Stimulated activated CD8-positive, alpha-beta memory T cell treated with anti-CD3 and anti-CD28 coated beads, Interleukin-4, amount 100 ng/mL, for 1 hour (primary cell): ENCODE measurements around the gene EPHA3.

ENCODE experiments used
- DNase-seq, 2 donors: peaks; one replicate each; pipeline ENCODE4 v3.0.0-alpha.2; 2020; ENCODE audit warnings: low read depth in 2 of 2, low spot score in 1 of 2

Gene EPHA3

GRCh38 chr3:89145995-89146394 is 38.6 kb downstream of the EPHA3 start:
- DNase-seq: no peak

- no peak for DNase-seq
Observed at GRCh38 chr3:89154416-89154815, 47.0 kb downstream of the EPHA3 start.

GRCh38 chr3:89155811-89156210 is 48.4 kb downstream of the EPHA3 start:
- DNase-seq: no peak

- no peak for DNase-seq
Observed at GRCh38 chr3:89157575-89157974, 50.2 kb downstream of the EPHA3 start.

- DNase-seq: no peak
Observed at GRCh38 chr3:89159605-89160004, 52.2 kb downstream of the EPHA3 start.

- DNase-seq: no peak
Observed at GRCh38 chr3:89164774-89165173, 57.4 kb downstream of the EPHA3 start.

- no peak for DNase-seq
Observed at GRCh38 chr3:89165636-89166263, 58.3 kb downstream of the EPHA3 start.

GRCh38 chr3:89171687-89172545 is 64.5 kb downstream of the EPHA3 start:
- no peak for DNase-seq

GRCh38 chr3:89173546-89173945 is 66.1 kb downstream of the EPHA3 start:
- DNase-seq: no peak

- no peak for DNase-seq
Observed at GRCh38 chr3:89179355-89180001, 72.1 kb downstream of the EPHA3 start.

- DNase-seq: no peak
Observed at GRCh38 chr3:89180334-89180733, 72.9 kb downstream of the EPHA3 start.

GRCh38 chr3:89182056-89182455 is 74.6 kb downstream of the EPHA3 start:
- DNase-seq: no peak

GRCh38 chr3:89184151-89184995 is 77.0 kb downstream of the EPHA3 start:
- no peak for DNase-seq

- DNase-seq: no peak
Observed at GRCh38 chr3:89186456-89186855, 79.0 kb downstream of the EPHA3 start.

- DNase-seq: no peak
Observed at GRCh38 chr3:89198591-89198990, 91.2 kb downstream of the EPHA3 start.

GRCh38 chr3:89212619-89213018 is 105.2 kb downstream of the EPHA3 start:
- no peak for DNase-seq

GRCh38 chr3:89216016-89216739 is 108.8 kb downstream of the EPHA3 start:
- DNase-seq: no peak

- no peak for DNase-seq
Observed at GRCh38 chr3:89217148-89217685, 109.8 kb downstream of the EPHA3 start.

GRCh38 chr3:89221924-89222323 is 114.5 kb downstream of the EPHA3 start:
- no peak for DNase-seq

GRCh38 chr3:89223188-89223587 is 115.8 kb downstream of the EPHA3 start:
- no peak for DNase-seq
